Motor neuron (in vitro differentiated cells): ENCODE results near the gene TRIP10. TPM values are rescaled to one million over a fixed set of nuclear protein-coding genes. Genes with fewer than 3 reads are reported as not detected.
"Not testable (repeated sequence)": the region's sequence is repeated elsewhere in the genome, so short reads cannot be mapped to it uniquely, and the experiment has no call there.

Experiments used
- ATAC-seq, 8 experiments: fragments of 200-7000 bp; cut with Tn5 transposase; replicated peaks in 6 of 8; 2 replicates each; pipeline ENCODE4 v1.8.0; 2021; ENCODE audit warnings: mild to moderate bottlenecking in 8 of 8, moderate library complexity in 8 of 8
- H3K27ac ChIP-seq, 2 donors: fragments of 250-450 bp; sonication (Bioruptor Pico); 2 replicates each; pipeline ENCODE4 v1.9.0; 2021; ENCODE audit warnings: antibody characterized with exemption in 2 of 2, mild to moderate bottlenecking in 2 of 2, moderate library complexity in 1 of 2
- H3K4me1 ChIP-seq, 2 donors: fragments of 250-450 bp; sonication (Bioruptor Pico); replicated peaks in 1 of 2; 2 replicates each; pipeline ENCODE4 v1.6.1; 2021; ENCODE audit warnings: antibody characterized with exemption in 2 of 2, mild to moderate bottlenecking in 2 of 2, moderate library complexity in 1 of 2
- H3K4me3 ChIP-seq, 5 donors: fragments of 250-450 bp; sonication (Bioruptor Pico); 2 replicates each; pipeline ENCODE4 v1.9.0; 2021; ENCODE audit warnings: antibody characterized with exemption in 5 of 5, mild to moderate bottlenecking in 5 of 5, moderate library complexity in 4 of 5
- WGBS, 10 experiments: fragments of 450-650 bp; shearing (Covaris generic); methylation state at CpG; one replicate each; pipeline ENCODE4 v1.0.0; 2022; 5-methylcytosine and 5-hydroxymethylcytosine counted together
- in situ Hi-C, 9 experiments: fragments of 400-800 bp; cut with MboI; loops; one replicate each; pipeline ENCODE4 v1.15.0; 2021; ENCODE audit warnings: low sequenced_read_pairs in 9 of 9, low pct_unique_long_range_greater_than_20kb in 2 of 9; ENCODE audit not compliant: unreplicated experiment in 9 of 9
- total RNA-seq, 8 experiments: library from RNA; unstranded; fragments of 300-600 nt; gene quantifications; 2 replicates each; pipeline versions ENCODE4 v1.2.3 to v1.2.4, GENCODE V29; 2022

The TRIP10 gene
- total RNA-seq, 8 experiments from 2014 or later = 5.8 to 28.7 (median 9.2) TPM

GRCh38 chr19:6705931-6706632, 33.4 kb upstream of the TRIP10 start:
- Histone ChIP-seq H3K4me3 (no peak overlapping the region), H3K27ac (no peak overlapping the region), H3K4me1 (no peaks in the 10 kb centered on the region)
- WGBS, 10 experiments = 0 to 90% (median 71%) methylated on average over 1 to 5 of the region's 11 CpGs; no CpG with 5 or more reads in 2 of the 10 experiments
- ATAC-seq = peak in 2 of 8 experiments; percentile 15 to 26
- in situ Hi-C loops = no loop called here

- in situ Hi-C loops = no loop called here
- ATAC-seq = peak in 1 of 8 experiments; percentile 38
- Histone ChIP-seq H3K4me3 (no peak overlapping the region), H3K4me1 (no peaks in the 10 kb centered on the region), H3K27ac (no peak overlapping the region)
- WGBS, 10 experiments = no CpG with 5 or more reads among the region's 3 CpGs
These were observed 32.9 kb upstream of the TRIP10 start for GRCh38 chr19:6706633-6706958.

- H3K4me1 ChIP-seq = no peaks in the 10 kb centered on the region
- in situ Hi-C loops = no loop called here
- 76% methylated on average over 3 of the region's 44 CpGs; no CpG with 5 or more reads in 9 of the 10 experiments for WGBS, 10 experiments
- ATAC-seq = no peak
- H3K27ac ChIP-seq = no peak overlapping the region
- H3K4me3 ChIP-seq = no peak overlapping the region
These were observed 32.3 kb upstream of the TRIP10 start for GRCh38 chr19:6707011-6707657.

GRCh38 chr19:6707658-6708018, 31.8 kb upstream of the TRIP10 start:
- 54 to 89% (median 60%) methylated on average over 1 to 5 of the region's 16 CpGs; no CpG with 5 or more reads in 7 of the 10 experiments for WGBS, 10 experiments
- no peak for ATAC-seq
- in situ Hi-C loops = no loop called here
- H3K4me1 ChIP-seq = no peaks in the 10 kb centered on the region
- no peak overlapping the region for H3K4me3 ChIP-seq
- H3K27ac ChIP-seq = no peak overlapping the region

GRCh38 chr19:6708346-6708745, 31.1 kb upstream of the TRIP10 start:
- ATAC-seq = no peak
- 30 to 83% (median 61%) methylated on average over 1 to 3 of the region's 3 CpGs; no CpG with 5 or more reads in 2 of the 10 experiments for WGBS, 10 experiments
- H3K4me3 ChIP-seq = no peak overlapping the region
- no peaks in the 10 kb centered on the region for H3K4me1 ChIP-seq
- in situ Hi-C loops = no loop called here
- H3K27ac ChIP-seq = no peak overlapping the region

- H3K4me3 ChIP-seq, H3K4me1 ChIP-seq, H3K27ac ChIP-seq, in situ Hi-C loops, ATAC-seq: not testable (repeated sequence)
- WGBS, 10 experiments = 70 to 100% (median 89%) methylated on average over 2 to 5 of the region's 12 CpGs; no CpG with 5 or more reads in 4 of the 10 experiments
These were observed 30.6 kb upstream of the TRIP10 start for GRCh38 chr19:6708913-6709312.

GRCh38 chr19:6709549-6709948, 29.9 kb upstream of the TRIP10 start:
- Histone ChIP-seq H3K4me3 (no peak overlapping the region), H3K4me1 (no peaks in the 10 kb centered on the region), H3K27ac (no peak overlapping the region)
- 100% methylated on average over 1 of the region's 14 CpGs; no CpG with 5 or more reads in 9 of the 10 experiments for WGBS, 10 experiments
- ATAC-seq = no peak
- in situ Hi-C loops = no loop called here

- in situ Hi-C loops = no loop called here
- Histone ChIP-seq H3K4me1 (no peaks in the 10 kb centered on the region), H3K27ac (no peak overlapping the region), H3K4me3 (no peak overlapping the region)
- ATAC-seq = no peak
- 11 to 87% (median 67%) methylated on average over 1 to 16 of the region's 30 CpGs; no CpG with 5 or more reads in 1 of the 10 experiments for WGBS, 10 experiments
These were observed 29.0 kb upstream of the TRIP10 start for GRCh38 chr19:6710273-6711077.

GRCh38 chr19:6711078-6711361, 28.5 kb upstream of the TRIP10 start:
- Histone ChIP-seq H3K4me3 (no peak overlapping the region), H3K4me1 (no peaks in the 10 kb centered on the region), H3K27ac (no peak overlapping the region)
- WGBS, 10 experiments = 40 to 89% (median 62%) methylated on average over 1 to 6 of the region's 9 CpGs; no CpG with 5 or more reads in 7 of the 10 experiments
- no peak for ATAC-seq
- in situ Hi-C loops = no loop called here

GRCh38 chr19:6711605-6712004, 27.9 kb upstream of the TRIP10 start:
- in situ Hi-C loops = no loop called here
- 80 to 100% (median 93%) methylated on average over 1 to 3 of the region's 10 CpGs; no CpG with 5 or more reads in 6 of the 10 experiments for WGBS, 10 experiments
- Histone ChIP-seq H3K4me3 (no peak overlapping the region), H3K27ac (no peak overlapping the region), H3K4me1 (no peaks in the 10 kb centered on the region)
- no peak for ATAC-seq

GRCh38 chr19:6712231-6712630, 27.2 kb upstream of the TRIP10 start:
- Histone ChIP-seq H3K27ac (no peak overlapping the region), H3K4me3 (no peak overlapping the region), H3K4me1 (no peaks in the 10 kb centered on the region)
- WGBS, 10 experiments = 40 to 83% (median 77%) methylated on average over 1 to 6 of the region's 16 CpGs; no CpG with 5 or more reads in 7 of the 10 experiments
- ATAC-seq = no peak
- in situ Hi-C loops = no loop called here

GRCh38 chr19:6712692-6713670, 26.5 kb upstream of the TRIP10 start:
- Histone ChIP-seq H3K4me1 (no peaks in the 10 kb centered on the region), H3K27ac (no peak overlapping the region), H3K4me3 (no peak overlapping the region)
- no peak for ATAC-seq
- in situ Hi-C loops = no loop called here
- WGBS, 10 experiments = 60 to 95% (median 69%) methylated on average over 1 to 5 of the region's 20 CpGs; no CpG with 5 or more reads in 7 of the 10 experiments
